HepG2 (cell line): ENCODE measurements around the gene CRLF2. TPM values are rescaled to one million over a fixed set of nuclear protein-coding genes. Genes with fewer than 3 reads are reported as not detected.

Source experiments
- ATAC-seq: fragments of 200-7000 bp; cut with Tn5 transposase; 3 replicates; pipeline ENCODE4 v1.9.1; 2020; ENCODE audit warnings: mild to moderate bottlenecking, moderate library complexity
- BruUV-seq: library from RNA; stranded (reverse); fragments of 400-500 nt; replicated peaks from 2 replicates; lab custom pipeline; 2021; lab: Mats Ljungman, UMichigan
- CTCF ChIA-PET: fragments of 300-600 bp; formaldehyde crosslinking; extraction: SDS; loops from one replicate; lab custom pipeline; 2021; ENCODE audit warnings: low total read pairs, inconsistent platforms, low intra/inter-chr PET ratio; lab: Yijun Ruan, JAX
- POLR2A ChIA-PET: fragments of 350-600 bp; sonication (Branson Sonifier 250); formaldehyde crosslinking; loops from one replicate; lab custom pipeline; 2020; ENCODE audit warnings: antibody characterized with exemption, inconsistent platforms; lab: Yijun Ruan, JAX
- DNase-seq: peaks from one replicate; pipeline ENCODE4 v3.0.0-alpha.2; 2015; ENCODE audit warnings: low spot score
- FAIRE-seq: peaks from 3 replicates; lab custom pipeline; 2011; peaks lifted over from hg19 to GRCh38; lab: Jason Lieb, UNC
- H2AFZ ChIP-seq: one replicate; pipeline ENCODE4 v1.6.1; 2011; ENCODE audit warnings: low read length, inconsistent platforms
- H3K27ac ChIP-seq: fragments of 300-600 bp; 3 replicates; pipeline ENCODE4 v1.8.0; 2011; ENCODE audit warnings: mixed run types, mild to moderate bottlenecking, mixed read lengths, low read length, inconsistent platforms; ENCODE audit not compliant: insufficient read depth; ENCODE audit errors: extremely low read length
- H3K27me3 ChIP-seq, 2 experiments: fragments of 200-600 bp in 1 of 2; 2 replicates in 1 of 2; 3 replicates in 1 of 2; pipeline versions ENCODE4 v1.6.0 to v1.8.0; 2011; ENCODE audit warnings: low read length in 2 of 2, mild to moderate bottlenecking in 2 of 2, moderate library complexity in 2 of 2, inconsistent platforms in 1 of 2; ENCODE audit not compliant: insufficient read depth in 2 of 2, control insufficient read depth in 1 of 2
- H3K36me3 ChIP-seq, 2 experiments: fragments of 200-600 bp in 1 of 2; replicated peaks in 1 of 2; 2 replicates in 1 of 2; 3 replicates in 1 of 2; pipeline versions ENCODE4 v1.5.1 to v1.8.0; 2011; ENCODE audit warnings: low read length in 2 of 2, inconsistent platforms in 1 of 2; ENCODE audit not compliant: insufficient read depth in 2 of 2, control insufficient read depth in 1 of 2
- H3K4me1 ChIP-seq: 2 replicates; pipeline ENCODE4 v1.5.1; 2012; ENCODE audit warnings: low read length, inconsistent platforms; ENCODE audit not compliant: insufficient read depth
- H3K4me2 ChIP-seq: 2 replicates; pipeline ENCODE4 v1.6.0; 2011; ENCODE audit warnings: low read depth, low read length, inconsistent platforms
- H3K4me3 ChIP-seq, 3 experiments: fragments of 200-600 bp in 1 of 3; sonication (generic), shearing (Covaris generic) in 1 of 3; replicated peaks in 1 of 3; 2 replicates each; pipeline ENCODE4 v1.5.1; 2011 to 2016; ENCODE audit warnings: low read length in 3 of 3, inconsistent platforms in 2 of 3, low read depth in 2 of 3, mild to moderate bottlenecking in 2 of 3, control low read depth in 1 of 3, mixed read lengths in 1 of 3; ENCODE audit not compliant: insufficient read depth in 1 of 3
- H3K79me2 ChIP-seq: one replicate; pipeline ENCODE4 v1.6.1; 2011; ENCODE audit warnings: low read length, inconsistent platforms; ENCODE audit not compliant: insufficient read depth
- H3K9ac ChIP-seq: 2 replicates; pipeline ENCODE4 v1.6.0; 2011; ENCODE audit warnings: mild to moderate bottlenecking, low read depth, low read length, inconsistent platforms; ENCODE audit not compliant: insufficient read depth
- H3K9me3 ChIP-seq: 2 replicates; pipeline ENCODE4 v1.5.1; 2012; ENCODE audit warnings: mild to moderate bottlenecking, low read length
- H4K20me1 ChIP-seq: 2 replicates; pipeline ENCODE4 v1.6.0; 2011; ENCODE audit warnings: inconsistent platforms, mild to moderate bottlenecking, low read length, moderate library complexity; ENCODE audit not compliant: insufficient read depth
- ADNP ChIP-seq: sonication (generic); formaldehyde crosslinking; IDR thresholded peaks from 2 replicates; pipeline ENCODE4 v1.4.0; 2020; ENCODE audit warnings: missing genetic modification reagents
- CAMTA2 ChIP-seq: sonication (generic); formaldehyde crosslinking; IDR thresholded peaks from 2 replicates; pipeline ENCODE4 v1.4.0; 2020; ENCODE audit warnings: mild to moderate bottlenecking, missing genetic modification reagents, borderline replicate concordance
- DNMT1 ChIP-seq: sonication (generic); formaldehyde crosslinking; IDR thresholded peaks from 2 replicates; pipeline ENCODE4 v1.5.1; 2020; ENCODE audit warnings: mild to moderate bottlenecking, missing genetic modification reagents
- HOXA9 ChIP-seq: sonication (generic); formaldehyde crosslinking; IDR thresholded peaks from 2 replicates; pipeline ENCODE4 v1.8.1; 2022; ENCODE audit warnings: missing genetic modification reagents, mild to moderate bottlenecking, moderate library complexity, borderline replicate concordance
- NFYB ChIP-seq: sonication (generic); formaldehyde crosslinking; IDR thresholded peaks from 2 replicates; pipeline ENCODE4 v1.4.0; 2020; ENCODE audit warnings: missing genetic modification reagents
- PHF5A ChIP-seq: IDR thresholded peaks from one replicate; pipeline ENCODE4 v1.6.1; 2018; ENCODE audit warnings: low read depth, missing genetic modification reagents; ENCODE audit not compliant: unreplicated experiment
- SOX5 ChIP-seq: IDR thresholded peaks from 2 replicates; pipeline ENCODE4 v1.6.1; 2016; ENCODE audit warnings: borderline replicate concordance
- TEAD3 ChIP-seq: optimal IDR thresholded peaks from 2 replicates; pipeline ENCODE3; 2016; ENCODE audit warnings: borderline replicate concordance
- ZNF138 ChIP-seq: sonication (generic); formaldehyde crosslinking; IDR thresholded peaks from 2 replicates; pipeline ENCODE4 v1.5.0; 2020; ENCODE audit warnings: mild to moderate bottlenecking, low read depth, missing genetic modification reagents
- ZNF326 ChIP-seq: sonication (generic); formaldehyde crosslinking; IDR thresholded peaks from 2 replicates; pipeline ENCODE4 v1.4.0; 2020; ENCODE audit warnings: missing genetic modification reagents, borderline replicate concordance
- ZNF343 ChIP-seq: sonication (generic); formaldehyde crosslinking; IDR thresholded peaks from 2 replicates; pipeline ENCODE4 v1.4.0; 2020; ENCODE audit warnings: mild to moderate bottlenecking, missing genetic modification reagents
- ZNF678 ChIP-seq: sonication (generic); formaldehyde crosslinking; IDR thresholded peaks from 2 replicates; pipeline ENCODE4 v1.4.0; 2020; ENCODE audit warnings: mild to moderate bottlenecking, missing genetic modification reagents
- ZNF790 ChIP-seq: sonication (generic); formaldehyde crosslinking; IDR thresholded peaks from 2 replicates; pipeline ENCODE4 v1.8.0; 2022; ENCODE audit warnings: missing genetic modification reagents, mild to moderate bottlenecking, borderline replicate concordance
- WGBS: methylation state at CpG from one replicate; pipeline ENCODE4 v1.1.6; 2017; ENCODE audit warnings: low lambda C conversion rate; 5-methylcytosine and 5-hydroxymethylcytosine counted together
- in situ Hi-C: cut with HindIII; loops from 2 replicates; pipeline ENCODE4 v1.10.0; 2017; ENCODE audit warnings: low pct_unique_long_range_greater_than_20kb; ENCODE audit not compliant: extremely low pct_ligation_motif_present
- intact Hi-C: fragments of 100-400 bp; cut with micrococcal nuclease; formaldehyde crosslinking; loops from one replicate; pipeline ENCODE4 v1.10.0; 2022; ENCODE audit not compliant: unreplicated experiment
- polyA plus RNA-seq, 8 experiments: library from polyadenylated mRNA; depleted of rRNA in 3 of 8; stranded (reverse) in 7 of 8; unstranded in 1 of 8; fragments of >200 nt; fragmentation: Illumina TruSeq in 4 of 8; extraction: Trizol in 4 of 8; gene quantifications; 2 replicates each; pipeline versions ENCODE4 v1.2.1 to v1.2.3, GENCODE V29; 2011 to 2016; ENCODE audit warnings: low read depth in 4 of 8, missing spikeins in 1 of 8, mixed read lengths in 1 of 8; ENCODE audit not compliant: insufficient read depth in 1 of 8
- total RNA-seq, 5 experiments: library from RNA; depleted of rRNA; stranded (reverse); fragments of >200 nt; fragmentation: Illumina TruSeq; extraction: Trizol; gene quantifications; 2 replicates each; pipeline ENCODE4 v1.2.3, GENCODE V29; 2016; ENCODE audit warnings: low read depth in 1 of 5
- TF ChIP-seq, protein P1 (sequence below): fragments of 450-650 bp; IDR thresholded peaks from 2 replicates; pipeline ENCODE4 v1.6.1; 2017
- TF ChIP-seq, protein P2 (sequence below): sonication (generic); formaldehyde crosslinking; IDR thresholded peaks from 2 replicates; pipeline ENCODE4 v1.5.0; 2020; ENCODE audit warnings: mild to moderate bottlenecking, missing genetic modification reagents

CRLF2 gene
- total and polyA plus RNA-seq, 2 of the 13 experiments (the other 11 are each of a cell fraction or from before 2014, with no cell fraction given), result not detected

GRCh38 chrX:1226249-1226648, 13.8 kb upstream of the CRLF2 start:
- Histone ChIP-seq H3K27ac (no peak overlapping the region), H2AFZ (no peak overlapping the region), H3K4me1 (no peaks in the 10 kb centered on the region), H3K9ac (no peak overlapping the region), H3K79me2 (no peaks in the 10 kb centered on the region), H3K27me3 (peaks cover 0 to 4% of the 10 kb centered on the region in 2 experiments; a peak in 1 of 5 replicates), H3K4me3 (no peak overlapping the region), H3K36me3 (no peaks in the 10 kb centered on the region), H3K4me2 (no peak overlapping the region), H4K20me1 (no peaks in the 10 kb centered on the region), H3K9me3 (peaks cover 15% of the 10 kb centered on the region; the same call in 1 of the 2 replicates)
- no peak for TF ChIP-seq PHF5A
- TF ChIP-seq SOX5 (CRISPR knock-in tag), result no peak
- no peak for TF ChIP-seq DNMT1 (CRISPR knock-in tag)
- TF ChIP-seq ZNF790, result no peak
- TF ChIP-seq ZNF326 (CRISPR knock-in tag), result no peak
- TF ChIP-seq CAMTA2, result no peak
- intact Hi-C loops (no loop called here), in situ Hi-C loops (no loop called here)
- DNase-seq (no peak), ATAC-seq (no peak), FAIRE-seq (no peak)
- BruUV-seq, result no TSS peak
- CTCF ChIA-PET, result no interaction called here
- POLR2A ChIA-PET, result no interaction called here

DNA sequence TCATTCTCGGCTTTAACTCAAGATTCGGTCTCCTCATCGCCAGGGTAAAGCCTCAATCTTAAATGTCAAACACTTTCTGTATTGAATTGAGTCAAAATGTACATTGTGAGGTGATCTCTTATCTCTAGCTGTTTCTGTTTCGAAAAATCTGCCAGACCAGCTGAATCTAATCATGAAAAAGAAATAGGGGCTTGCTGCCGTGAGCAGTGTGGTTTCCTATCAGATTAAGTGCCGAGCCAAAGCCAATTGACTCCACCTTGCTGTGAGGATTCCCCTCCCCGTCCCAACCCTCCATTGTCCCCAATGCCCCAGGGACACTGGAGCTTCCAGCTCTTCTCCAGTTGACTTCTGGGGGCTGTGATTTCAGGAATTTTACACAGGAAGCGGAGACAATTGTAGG, 12.5 kb upstream of the CRLF2 start:
- POLR2A ChIA-PET, result no interaction called here
- no peaks in the 10 kb centered on the region for H4K20me1 ChIP-seq
- no peak overlapping the region for H3K4me2 ChIP-seq
- no peaks in the 10 kb centered on the region for H3K79me2 ChIP-seq
- H3K36me3 ChIP-seq, result no peaks in the 10 kb centered on the region
- no peak overlapping the region for H3K9ac ChIP-seq
- H3K4me3 ChIP-seq, result no peak overlapping the region
- WGBS, result 7% methylated on average over 6 of the region's 8 CpGs
- CTCF ChIA-PET, result no interaction called here
- H3K4me1 ChIP-seq, result no peaks in the 10 kb centered on the region
- in situ Hi-C loops, result no loop called here
- FAIRE-seq (no peak), ATAC-seq (no peak), DNase-seq (no peak)
- BruUV-seq, result no TSS peak
- peaks cover 0 to 1% of the 10 kb centered on the region in 2 experiments; a peak in 1 of 5 replicates for H3K27me3 ChIP-seq
- intact Hi-C loops, result no loop called here
- TF ChIP-seq ZNF678 (CRISPR knock-in tag), result no peak
- no peak for TF ChIP-seq ZNF138 (CRISPR knock-in tag)
- TF ChIP-seq, protein P1, sequence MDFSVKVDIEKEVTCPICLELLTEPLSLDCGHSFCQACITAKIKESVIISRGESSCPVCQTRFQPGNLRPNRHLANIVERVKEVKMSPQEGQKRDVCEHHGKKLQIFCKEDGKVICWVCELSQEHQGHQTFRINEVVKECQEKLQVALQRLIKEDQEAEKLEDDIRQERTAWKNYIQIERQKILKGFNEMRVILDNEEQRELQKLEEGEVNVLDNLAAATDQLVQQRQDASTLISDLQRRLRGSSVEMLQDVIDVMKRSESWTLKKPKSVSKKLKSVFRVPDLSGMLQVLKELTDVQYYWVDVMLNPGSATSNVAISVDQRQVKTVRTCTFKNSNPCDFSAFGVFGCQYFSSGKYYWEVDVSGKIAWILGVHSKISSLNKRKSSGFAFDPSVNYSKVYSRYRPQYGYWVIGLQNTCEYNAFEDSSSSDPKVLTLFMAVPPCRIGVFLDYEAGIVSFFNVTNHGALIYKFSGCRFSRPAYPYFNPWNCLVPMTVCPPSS, result no peak
- no peak for TF ChIP-seq HOXA9 (CRISPR knock-in tag)
- TF ChIP-seq ADNP (CRISPR knock-in tag), result no peak
- TF ChIP-seq, protein P2, sequence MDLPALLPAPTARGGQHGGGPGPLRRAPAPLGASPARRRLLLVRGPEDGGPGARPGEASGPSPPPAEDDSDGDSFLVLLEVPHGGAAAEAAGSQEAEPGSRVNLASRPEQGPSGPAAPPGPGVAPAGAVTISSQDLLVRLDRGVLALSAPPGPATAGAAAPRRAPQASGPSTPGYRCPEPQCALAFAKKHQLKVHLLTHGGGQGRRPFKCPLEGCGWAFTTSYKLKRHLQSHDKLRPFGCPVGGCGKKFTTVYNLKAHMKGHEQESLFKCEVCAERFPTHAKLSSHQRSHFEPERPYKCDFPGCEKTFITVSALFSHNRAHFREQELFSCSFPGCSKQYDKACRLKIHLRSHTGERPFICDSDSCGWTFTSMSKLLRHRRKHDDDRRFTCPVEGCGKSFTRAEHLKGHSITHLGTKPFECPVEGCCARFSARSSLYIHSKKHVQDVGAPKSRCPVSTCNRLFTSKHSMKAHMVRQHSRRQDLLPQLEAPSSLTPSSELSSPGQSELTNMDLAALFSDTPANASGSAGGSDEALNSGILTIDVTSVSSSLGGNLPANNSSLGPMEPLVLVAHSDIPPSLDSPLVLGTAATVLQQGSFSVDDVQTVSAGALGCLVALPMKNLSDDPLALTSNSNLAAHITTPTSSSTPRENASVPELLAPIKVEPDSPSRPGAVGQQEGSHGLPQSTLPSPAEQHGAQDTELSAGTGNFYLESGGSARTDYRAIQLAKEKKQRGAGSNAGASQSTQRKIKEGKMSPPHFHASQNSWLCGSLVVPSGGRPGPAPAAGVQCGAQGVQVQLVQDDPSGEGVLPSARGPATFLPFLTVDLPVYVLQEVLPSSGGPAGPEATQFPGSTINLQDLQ (CRISPR knock-in tag), result no peak
- TF ChIP-seq NFYB (CRISPR knock-in tag), result no peak
- TF ChIP-seq TEAD3 (CRISPR knock-in tag), result no peak
- no peak for TF ChIP-seq ZNF343 (CRISPR knock-in tag)
- H3K9me3 ChIP-seq, result peaks cover 15% of the 10 kb centered on the region; the same call in 1 of the 2 replicates
- H3K27ac ChIP-seq, result no peak overlapping the region
- no peak overlapping the region for H2AFZ ChIP-seq
